Measurements from ENCODE around the gene ADAMTS4.

ADAMTS4 gene

DNA sequence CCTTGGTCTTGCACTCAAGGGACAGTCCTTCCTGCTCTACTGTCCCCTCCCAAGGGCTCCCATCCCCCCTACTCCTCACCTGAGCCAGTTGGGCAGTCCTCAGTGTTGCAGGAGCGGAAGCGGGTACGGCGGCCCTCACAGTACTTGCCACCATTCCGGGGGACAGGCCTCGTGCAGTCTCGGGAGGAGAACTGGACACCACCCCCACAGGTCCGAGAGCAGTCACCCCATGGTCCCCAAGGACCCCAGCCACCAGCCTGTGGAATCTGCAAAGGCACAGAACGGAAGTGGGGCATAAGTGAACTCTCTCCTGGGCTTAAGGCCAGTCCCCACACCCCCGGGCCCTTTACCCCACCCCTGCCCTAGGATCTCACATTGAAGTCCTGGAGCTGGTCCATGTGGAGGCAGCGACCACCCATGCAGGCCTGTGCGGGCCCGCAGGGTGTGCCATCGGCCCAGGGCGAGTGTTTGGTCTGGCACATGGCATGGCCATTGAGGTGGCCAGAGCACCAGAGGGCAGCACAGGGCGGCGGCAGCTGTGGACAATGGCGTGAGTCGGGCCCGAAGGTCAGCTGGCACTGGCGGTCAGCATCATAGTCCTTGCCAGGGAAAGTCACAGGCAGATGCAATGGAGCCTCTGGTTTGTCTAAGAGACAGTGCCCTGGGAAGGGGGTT, 5.2 kb downstream of the ADAMTS4 start:
- DNase-seq: no peak

DNA sequence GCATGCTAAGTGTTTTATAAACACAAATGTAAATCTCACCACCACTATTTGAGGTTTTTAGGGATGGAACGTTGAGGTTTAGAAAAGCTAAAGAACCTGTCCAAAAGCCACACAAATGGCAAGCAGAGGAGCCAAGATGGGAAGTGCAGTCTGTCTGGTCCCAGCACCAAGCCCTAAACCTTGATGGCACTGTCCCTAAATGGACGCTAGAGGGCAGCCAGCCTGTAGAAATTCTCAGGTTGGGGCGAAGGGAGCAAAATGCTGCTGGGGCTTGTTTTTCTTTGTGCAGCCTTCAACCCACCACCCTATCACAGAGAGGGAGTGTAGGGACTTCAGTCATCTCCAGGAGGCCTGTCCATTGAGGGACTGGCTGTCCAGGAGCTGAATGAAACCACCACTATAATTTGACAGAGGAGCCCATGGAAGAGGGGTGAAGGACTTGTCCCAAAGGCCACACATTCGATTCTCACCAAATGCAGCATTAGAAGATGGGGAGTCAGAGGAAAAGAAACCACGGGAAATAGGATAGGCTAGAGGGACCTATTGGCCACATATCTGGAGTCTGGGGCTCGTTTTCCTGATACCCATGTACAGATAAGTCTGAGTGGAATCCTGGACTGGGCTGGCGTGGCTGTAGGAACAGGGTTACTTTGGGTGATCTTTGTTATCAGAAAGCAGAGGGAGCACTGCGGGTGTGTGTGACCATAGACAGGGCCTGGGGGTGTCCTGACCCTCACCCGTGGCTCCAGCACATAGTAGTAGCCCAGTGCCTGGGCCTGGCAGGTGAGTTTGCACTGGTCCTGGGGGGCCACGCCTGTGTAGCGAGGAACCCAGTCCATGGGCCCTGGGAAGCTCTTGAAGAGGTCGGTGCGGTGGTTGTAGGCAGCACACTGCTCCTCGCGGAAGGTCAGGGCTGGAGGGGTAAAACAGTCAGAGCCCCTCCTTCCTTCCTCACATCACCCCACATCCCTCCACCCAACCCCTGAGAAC, 6.1 kb downstream of the ADAMTS4 start:
- DNase-seq: peak; percentile 80

DNA sequence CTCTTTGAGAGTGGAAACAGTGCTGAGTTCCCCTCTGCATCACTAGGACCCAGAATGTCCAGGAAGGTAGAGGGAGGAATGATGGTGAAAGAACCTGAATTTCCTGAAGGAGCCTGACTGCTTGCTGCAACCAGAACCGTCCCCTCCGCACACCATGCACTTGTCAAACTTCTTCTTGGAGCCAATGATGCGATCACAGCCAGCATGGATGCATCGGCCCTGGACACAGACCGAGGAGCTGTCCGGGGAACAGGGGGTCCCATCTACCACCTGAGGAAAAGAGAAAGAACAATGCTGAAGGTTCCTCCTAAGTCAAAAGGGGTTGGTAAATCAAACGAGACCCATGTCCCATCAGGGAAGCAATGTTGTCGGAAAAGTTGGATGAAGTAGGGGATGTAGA, 6.9 kb downstream of the ADAMTS4 start:
- DNase-seq: no peak

DNA sequence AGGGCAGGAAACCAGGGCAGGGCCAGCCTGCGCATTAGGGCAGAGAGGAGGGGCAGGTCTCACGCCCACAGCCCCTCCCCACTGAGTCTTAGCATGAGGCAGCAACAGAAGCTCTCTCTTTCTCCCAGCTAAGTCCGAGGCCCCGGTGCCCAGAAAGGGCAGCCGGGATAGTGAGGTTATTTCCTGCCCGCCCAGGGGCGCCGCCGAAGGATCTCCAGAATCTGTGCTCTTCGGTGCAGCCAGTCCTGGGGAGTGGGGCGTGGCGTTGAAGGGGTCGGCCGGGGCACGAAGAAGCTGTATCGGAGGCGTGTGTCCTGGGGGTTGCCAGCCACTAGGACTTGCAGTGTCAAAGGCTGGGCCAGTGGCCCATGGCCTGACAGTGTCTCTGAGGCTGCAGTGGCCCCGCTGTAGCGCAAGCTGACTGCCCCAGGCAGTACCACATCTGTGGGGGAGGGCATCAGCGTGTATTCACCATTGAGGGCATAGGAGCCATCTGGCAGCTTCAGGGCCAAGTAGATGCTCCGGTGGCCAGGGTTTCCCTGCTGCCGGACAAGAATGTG, 7.8 kb downstream of the ADAMTS4 start:
- no peak for DNase-seq

DNA sequence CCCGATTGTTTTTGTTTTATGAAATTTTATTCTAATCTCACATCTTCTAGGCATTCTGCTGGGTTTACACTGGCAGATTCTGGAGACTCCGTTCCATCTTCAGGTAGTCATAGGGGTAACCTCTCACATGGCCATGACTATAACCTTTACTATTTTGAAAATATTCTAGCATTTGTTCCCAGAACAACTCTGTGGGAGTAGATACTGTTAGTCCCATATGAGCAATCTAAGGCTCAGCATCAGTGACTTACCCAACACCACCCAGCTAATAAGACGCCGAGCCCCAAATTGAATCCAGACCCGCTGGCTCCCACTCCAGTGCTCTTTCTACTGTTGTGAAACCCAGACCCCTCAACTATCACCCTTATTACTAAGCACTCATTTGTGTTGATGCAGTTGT, 9.8 kb downstream of the ADAMTS4 start:
- DNase-seq: no peak

DNA sequence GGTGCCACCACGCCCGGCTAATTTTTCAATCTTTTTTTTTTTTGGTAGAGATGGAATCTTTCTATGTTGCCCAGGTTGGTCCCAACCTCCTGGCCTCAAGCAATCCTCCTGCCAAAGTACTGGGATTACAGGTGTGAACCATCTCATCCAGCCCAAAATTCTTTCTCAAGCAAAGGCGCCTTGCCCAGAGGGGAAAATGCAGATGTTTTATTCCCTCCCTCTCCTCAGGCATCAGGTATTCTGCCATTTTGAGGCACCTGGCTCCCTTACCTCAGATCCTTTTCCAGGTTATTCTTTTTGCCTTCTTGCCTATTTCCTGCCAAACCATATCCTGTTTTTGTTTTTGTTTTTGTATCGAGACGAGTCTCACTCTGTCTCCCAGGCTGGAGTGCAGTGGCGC, 10.5 kb downstream of the ADAMTS4 start:
- DNase-seq: no peak

DNA sequence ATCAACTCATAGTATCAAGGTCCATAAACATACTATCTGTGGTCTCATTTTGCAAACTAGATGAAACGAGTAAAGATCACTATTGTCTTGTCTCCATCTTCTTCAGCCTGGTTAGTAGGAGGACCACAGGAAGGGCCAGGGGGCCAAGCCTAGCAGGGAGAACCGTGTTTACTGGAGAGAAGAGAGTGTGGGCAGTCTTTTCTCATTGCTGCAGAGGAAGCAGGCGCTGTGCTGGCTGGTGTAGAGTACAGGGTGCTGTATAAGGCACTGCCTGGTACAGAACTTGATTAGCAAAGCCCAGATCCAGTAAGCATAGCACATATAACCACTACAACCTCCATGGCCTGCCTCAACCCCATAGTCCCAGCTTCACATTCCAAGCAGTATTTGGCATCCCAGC, 11.5 kb downstream of the ADAMTS4 start:
- DNase-seq: peak; percentile 46

DNA sequence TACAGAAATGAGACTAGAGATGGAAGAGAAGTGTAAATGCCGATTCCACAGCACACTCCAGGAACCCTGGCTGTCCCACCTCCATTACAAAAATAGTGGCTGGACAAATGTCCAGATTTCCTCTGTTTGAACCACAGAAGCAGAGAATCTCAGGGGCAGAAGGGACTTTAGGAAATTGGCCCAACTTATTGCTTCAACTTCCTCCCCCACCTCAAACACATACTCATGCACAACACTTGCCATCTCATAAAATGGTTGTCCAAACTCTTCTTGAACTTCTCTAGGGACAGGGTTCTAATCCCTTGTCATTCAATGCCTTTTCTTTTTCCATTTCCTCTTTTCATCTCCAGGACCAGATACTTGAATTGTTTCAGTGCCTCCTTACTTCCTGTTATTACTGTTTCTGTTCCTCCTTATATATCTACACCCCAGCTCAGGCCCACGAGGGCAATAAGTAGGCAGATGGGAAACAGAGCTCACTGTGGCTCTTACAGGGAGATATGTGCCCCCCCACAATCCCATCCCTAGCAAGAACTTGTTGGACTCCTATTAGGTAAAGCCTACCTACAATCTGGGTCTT, 13.0 kb downstream of the ADAMTS4 start:
- peak; percentile 26 for DNase-seq

DNA sequence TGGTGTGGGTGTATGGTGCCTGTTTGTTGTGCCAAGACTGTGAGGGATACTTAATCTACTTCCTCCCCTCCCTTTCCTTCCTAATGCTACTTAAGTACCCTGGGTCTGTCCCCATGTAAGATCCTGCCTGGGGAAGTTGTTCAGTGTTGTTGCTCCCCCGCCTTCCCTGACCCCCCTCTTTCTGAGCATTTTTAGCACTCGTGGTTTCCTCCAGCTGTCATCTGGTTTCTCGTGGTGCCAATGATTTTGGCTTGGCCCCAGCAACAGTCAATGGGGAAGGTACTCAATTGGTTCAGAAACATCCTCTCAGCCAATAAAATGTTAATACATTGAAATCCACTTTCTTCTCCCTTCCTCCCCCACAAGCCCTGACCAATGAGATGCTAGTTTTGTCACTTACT, 13.6 kb downstream of the ADAMTS4 start:
- peak; percentile 84 for DNase-seq

DNA sequence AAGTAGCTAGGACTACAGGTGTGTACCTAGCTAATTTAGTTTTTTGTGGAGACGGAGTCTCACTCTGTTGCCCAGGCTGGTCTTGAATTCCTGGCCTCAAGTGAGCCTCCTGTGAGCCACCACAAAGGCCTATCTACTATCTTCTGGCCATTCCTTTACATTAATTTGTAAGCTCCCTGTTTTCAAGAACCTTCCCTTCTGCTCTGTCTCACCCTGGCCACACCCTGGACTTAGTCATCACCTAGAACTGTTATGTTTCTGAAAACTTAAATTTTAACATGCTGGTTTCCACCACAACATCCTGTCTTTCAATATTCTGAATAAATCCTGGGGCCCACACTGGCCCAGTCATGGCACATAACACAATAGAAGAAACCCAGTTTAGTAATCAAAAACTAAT, 16.6 kb downstream of the ADAMTS4 start:
- peak; percentile 77 for DNase-seq

DNA sequence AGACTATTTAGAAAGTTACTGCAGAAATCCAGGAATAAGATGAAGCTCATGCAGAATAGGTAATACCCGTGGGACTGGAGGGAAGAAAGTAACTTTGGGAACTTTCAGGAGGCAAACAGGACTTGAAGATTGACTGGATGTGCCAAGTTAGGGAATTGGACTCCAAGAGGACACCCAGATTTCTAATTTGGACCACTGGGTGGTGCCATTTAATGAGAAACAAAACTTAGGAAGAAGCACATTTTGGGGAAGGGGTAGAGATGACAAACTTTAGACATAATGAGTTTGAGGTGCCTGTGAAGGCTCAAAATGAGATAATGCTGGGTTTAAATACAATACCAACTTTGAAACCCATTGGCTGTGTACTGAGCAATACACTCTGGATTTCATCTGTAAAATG, 18.2 kb downstream of the ADAMTS4 start:
- DNase-seq: peak; percentile 45

DNA sequence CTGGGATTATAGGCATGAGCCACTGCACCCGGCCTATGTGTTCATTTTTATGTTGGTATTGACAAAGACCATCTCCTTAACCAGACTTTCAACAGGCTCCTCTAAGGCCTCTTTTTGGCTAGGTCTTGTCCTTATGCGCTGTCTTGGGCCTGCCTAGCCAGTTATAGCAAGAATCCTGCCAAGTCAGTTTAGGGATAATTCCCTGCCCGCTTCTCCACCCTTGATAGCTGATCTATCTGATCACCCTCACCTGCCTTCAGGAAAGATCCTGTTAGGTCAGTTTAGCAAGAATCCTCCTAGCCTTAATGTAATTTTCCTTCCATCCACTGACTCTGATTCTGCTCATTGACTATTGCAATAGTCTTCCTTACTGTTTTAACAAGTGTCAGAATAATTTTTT, 19.2 kb downstream of the ADAMTS4 start:
- no peak for DNase-seq

DNA sequence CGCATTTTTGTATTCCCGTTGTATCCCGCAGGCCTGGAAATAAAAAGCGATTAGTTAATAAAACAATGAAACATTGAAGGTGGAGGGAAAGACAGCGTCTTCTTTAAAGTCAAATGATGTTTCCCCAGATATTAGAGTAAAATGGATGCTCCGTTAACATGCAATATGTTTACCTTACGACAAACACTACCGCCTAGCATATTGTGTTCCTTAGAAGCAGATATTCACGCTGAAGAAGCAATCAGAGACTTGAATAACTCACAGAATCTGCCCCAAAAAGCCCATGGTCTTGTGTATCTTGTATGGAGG, 21.0 kb downstream of the ADAMTS4 start:
- no peak for DNase-seq

DNA sequence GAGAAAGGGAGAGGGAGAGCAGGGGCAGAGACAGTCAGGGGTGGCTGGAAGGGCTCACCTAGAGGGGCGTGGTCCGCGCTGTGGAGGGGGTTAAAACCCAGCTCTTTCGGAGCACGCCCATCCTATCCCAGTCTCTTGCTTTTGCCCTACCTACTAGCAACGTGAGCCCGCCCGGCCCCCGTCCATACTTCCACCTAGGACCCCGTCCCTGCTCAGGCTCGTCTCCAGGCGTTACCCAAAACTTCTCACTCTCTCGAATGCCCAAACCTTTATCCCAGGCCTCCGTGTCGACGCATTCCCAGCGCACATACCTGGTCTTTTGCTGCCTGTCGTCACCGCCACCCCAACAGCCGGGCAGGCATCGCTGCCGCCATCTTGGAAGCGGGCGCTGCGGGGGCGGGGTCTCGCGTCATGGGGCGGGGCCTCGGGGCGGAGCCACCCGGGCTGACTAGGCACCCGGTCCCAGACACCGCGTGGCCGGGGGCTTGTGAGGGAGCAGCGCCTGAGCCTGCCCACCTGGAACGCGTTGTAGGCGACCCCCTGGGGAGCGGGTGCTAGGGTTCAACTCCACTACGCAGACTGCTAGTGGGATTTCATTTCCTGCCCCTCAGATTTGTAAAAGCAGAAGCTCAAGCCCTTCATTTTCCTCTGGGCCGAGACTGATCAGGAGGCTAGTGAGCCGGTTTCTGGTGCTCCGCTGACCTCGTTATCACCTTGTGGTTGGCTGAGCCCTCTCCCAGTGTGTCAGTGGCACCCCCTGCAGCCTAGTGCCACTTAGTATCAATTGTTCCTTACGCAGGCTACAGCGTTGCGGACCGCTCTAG, 21.5 kb downstream of the ADAMTS4 start, which contains the start of gene B4GALT3:
TSS of gene B4GALT3 (minus strand) at position 396 of the 824 bp plus-strand sequence. CDS start 1,447 bp downstream, outside the sequence.
- peak; percentile 96 for DNase-seq

DNA sequence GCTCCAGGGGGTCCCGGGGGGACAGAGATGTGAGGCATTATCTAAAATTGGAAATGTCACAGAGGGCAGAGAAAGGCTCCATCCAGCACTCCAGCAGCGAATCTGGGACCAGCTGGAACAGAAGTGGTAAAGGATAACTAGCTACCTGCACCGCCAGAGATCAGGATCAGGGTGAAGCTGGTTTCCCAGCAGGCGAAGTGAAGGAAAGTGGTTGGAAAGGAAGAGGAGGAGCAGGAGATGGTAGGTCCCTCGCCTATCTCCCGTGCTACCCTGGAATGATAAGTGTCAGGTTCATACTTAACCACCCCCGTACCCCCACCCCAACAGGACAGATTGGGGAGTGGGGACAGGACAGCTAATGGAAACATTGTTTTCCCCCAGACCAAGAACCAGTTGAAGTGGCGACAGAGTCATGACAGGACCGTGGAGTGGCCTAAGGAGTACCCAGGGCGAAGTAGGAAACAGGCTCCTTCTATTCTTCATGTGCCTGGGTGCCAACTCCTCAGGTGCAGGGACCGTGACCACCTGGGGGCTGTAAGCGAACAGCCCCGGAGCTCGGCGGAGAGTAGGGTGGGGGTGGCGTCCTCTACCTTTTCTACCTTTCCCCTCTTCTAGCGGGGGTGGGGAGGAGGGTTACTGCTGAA, 22.3 kb downstream of the ADAMTS4 start:
- no peak for DNase-seq

DNA sequence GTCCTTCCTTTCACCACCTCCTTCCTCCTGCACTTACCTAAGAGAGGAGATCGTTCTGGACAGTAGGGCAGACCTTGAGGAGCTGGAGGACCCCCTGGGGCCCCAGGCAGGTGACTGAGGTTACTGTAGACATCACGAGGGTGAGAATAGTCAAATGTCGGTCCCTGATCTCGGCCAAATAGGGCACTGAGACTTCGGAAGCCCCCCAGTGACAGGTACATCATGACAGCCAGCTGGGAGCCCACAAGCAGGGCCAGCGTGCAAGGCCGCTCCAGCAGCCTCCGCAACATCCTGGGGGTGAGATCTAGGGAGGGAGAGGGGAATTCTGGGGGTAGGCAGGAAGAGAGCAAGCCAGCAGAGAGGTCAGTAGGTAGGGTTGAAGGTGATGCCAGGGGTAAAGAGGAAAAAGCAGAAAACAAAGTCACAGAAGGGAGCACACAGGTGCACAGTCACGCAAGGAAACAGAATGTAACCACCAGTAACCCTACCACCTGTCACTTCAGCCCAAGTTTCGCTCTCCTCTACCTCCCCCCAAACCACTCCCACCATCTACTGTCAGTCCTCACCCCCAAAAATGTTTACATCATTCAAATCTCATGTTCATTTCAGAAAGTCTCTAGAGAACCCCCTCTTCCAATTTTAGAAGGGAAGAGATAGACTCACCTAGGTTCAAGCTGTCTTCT, 22.9 kb downstream of the ADAMTS4 start:
- no peak for DNase-seq

DNA sequence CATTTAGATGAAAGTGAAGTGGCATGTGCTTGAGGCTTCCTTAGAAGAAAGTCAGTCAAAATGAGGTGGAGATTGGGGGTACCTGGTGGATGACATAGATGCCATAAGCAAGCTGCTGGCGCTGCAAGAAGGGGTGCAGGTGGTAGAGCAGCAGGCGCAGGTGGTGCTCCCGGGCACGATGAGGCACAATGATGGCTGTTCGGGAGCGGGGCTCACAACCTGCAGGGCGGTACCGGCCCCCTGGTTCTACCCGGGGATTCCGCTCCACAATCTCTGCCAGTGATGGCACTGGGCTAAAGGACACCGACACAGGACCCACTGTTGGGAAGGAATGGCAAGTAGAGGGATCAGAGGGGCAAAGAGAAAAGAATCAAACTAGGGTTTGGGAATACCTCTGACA, 23.9 kb downstream of the ADAMTS4 start:
- DNase-seq: no peak

DNA sequence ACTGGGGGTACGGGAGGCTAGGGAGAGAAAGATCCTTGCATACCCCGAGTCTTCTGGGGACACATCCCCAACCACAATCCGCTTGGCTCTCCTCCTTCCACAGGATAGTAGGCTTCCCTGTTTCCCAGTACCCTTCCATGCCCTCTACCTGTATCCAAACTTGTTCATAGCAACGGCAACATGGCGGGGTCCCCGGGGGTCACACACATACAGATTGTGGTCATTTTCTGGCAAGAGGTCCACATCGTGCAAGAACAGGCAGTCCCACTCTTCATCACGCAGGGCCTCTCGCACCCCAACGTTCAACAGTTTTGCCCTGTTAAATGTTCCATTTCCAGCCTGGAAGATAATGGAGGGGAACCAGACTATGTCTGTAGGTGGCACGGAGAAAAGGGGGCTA, 25.1 kb downstream of the ADAMTS4 start:
- DNase-seq: no peak

DNA sequence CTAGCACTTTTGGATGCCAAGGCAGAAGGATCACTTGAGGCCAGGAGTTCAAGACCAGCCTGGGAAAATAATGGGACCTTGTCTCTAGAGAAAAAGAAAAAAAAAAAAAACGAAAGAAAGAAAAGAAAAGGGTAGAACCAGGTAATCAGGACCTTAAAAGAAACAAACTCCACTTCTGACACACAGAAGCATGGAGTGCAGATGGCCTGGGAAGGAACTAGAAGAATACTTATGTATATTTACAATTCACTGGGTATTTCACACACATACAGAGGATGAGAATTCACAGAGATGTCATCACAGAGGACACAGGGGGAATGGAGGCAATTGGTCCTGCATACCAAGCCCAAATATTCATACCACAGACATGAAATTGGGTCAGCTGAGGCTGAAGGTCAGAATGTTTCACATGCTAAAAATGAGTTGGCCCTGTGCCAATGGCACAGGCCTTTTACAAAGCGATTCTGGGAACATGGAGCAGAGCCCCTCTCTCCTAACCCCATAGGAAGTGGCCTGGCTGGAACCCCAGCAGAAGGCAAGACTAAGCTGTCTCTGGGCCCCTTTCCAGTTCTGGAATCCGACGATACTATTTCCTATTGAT, 26.0 kb downstream of the ADAMTS4 start:
- DNase-seq: no peak

DNA sequence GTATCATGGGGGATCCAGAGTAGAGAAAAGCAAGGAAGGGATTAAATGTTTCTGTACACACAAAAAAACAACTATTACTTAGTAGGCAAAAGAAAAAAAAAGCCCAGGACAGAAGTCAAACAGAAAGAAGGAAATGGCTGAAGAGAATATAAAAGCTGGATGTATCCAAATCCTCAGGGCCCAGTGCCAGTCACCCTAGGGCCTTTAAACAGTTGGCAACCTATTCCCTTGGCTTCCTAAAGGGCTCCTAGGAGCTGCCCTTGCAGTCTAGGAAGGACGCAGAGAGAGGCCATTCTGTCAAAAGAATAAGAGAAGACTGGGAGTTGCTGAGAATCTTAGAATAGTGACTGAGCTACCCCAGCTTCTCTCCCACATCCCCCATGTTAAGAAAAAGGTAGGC, 26.5 kb downstream of the ADAMTS4 start:
- no peak for DNase-seq

DNA sequence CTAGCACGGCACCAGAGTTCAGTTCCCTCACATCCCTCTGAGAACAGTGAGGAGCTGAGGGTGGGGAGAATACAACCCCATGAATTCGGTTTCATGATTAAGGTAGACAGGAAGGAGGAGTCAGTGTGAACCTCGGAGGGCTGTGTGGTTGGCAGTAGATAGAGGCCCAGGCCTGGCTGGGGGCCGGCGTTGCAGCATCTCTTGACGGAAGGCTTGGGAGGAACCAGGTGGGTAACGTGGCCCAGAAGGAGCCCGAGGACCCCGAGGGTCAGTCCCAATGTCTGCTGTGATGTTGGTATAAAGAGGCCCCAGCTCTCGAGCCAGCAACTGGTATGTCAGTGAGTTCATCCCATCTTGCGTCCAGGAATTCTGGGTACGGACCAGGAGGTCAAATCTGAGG, 27.2 kb downstream of the ADAMTS4 start:
- no peak for DNase-seq
